ENCODE measurements around the gene KRTAP10-11.
"Not testable (repeated sequence)": the region's sequence is repeated elsewhere in the genome, so short reads cannot be mapped to it uniquely, and the experiment has no call there.

The KRTAP10-11 gene

GRCh38 chr21:44658913-44659595 lies 12.8 kb downstream of the KRTAP10-11 start:
- no peak for DNase-seq (ENCODE audit: low read depth in 2 of 2)
- no peak overlapping the region for H3K4me3 ChIP-seq (replicated peaks in 1 of 2; ENCODE audit: low read depth in 2 of 2, low read length in 2 of 2)
- no peak for TF ChIP-seq CTCF (IDR thresholded peaks at IDR 0.05; ENCODE audit: low read depth, low read length)

GRCh38 chr21:44661567-44661966 lies 15.4 kb downstream of the KRTAP10-11 start:
- DNase-seq (ENCODE audit: low read depth in 2 of 2); H3K4me3 ChIP-seq (replicated peaks in 1 of 2; ENCODE audit: low read depth in 2 of 2, low read length in 2 of 2): not testable (repeated sequence)

- H3K4me3 ChIP-seq (replicated peaks in 1 of 2; ENCODE audit: low read depth in 2 of 2, low read length in 2 of 2) = no peak overlapping the region
- TF ChIP-seq CTCF (IDR thresholded peaks at IDR 0.05; ENCODE audit: low read depth, low read length) = no peak
- DNase-seq (ENCODE audit: low read depth in 2 of 2) = no peak
Measured at GRCh38 chr21:44664691-44665090, 18.5 kb downstream of the KRTAP10-11 start.

GRCh38 chr21:44666401-44667320 lies 20.4 kb downstream of the KRTAP10-11 start, which contains the start of gene KRTAP12-2:
TSS of gene KRTAP12-2 (minus strand) at chr21:44666927. CDS start at chr21:44666886, 41 bp downstream.
- H3K4me3 ChIP-seq (replicated peaks in 1 of 2; ENCODE audit: low read depth in 2 of 2, low read length in 2 of 2) = no peak within 1 kb of the TSS
- TF ChIP-seq CTCF (IDR thresholded peaks at IDR 0.05; ENCODE audit: low read depth, low read length) = no peak
- DNase-seq (ENCODE audit: low read depth in 2 of 2) = no peak

GRCh38 chr21:44667612-44668011 lies 21.4 kb downstream of the KRTAP10-11 start:
- H3K4me3 ChIP-seq (replicated peaks in 1 of 2; ENCODE audit: low read depth in 2 of 2, low read length in 2 of 2) = no peak overlapping the region
- DNase-seq (ENCODE audit: low read depth in 2 of 2) = no peak
- TF ChIP-seq CTCF (IDR thresholded peaks at IDR 0.05; ENCODE audit: low read depth, low read length) = no peak

- no peak overlapping the region for H3K4me3 ChIP-seq (replicated peaks in 1 of 2; ENCODE audit: low read depth in 2 of 2, low read length in 2 of 2)
- TF ChIP-seq CTCF (IDR thresholded peaks at IDR 0.05; ENCODE audit: low read depth, low read length) = no peak
- DNase-seq (ENCODE audit: low read depth in 2 of 2) = no peak
Measured at GRCh38 chr21:44670642-44671432, 24.6 kb downstream of the KRTAP10-11 start.
